WTC11 (cell line): Measurements from ENCODE around the gene DOCK8. TPM values are rescaled to one million over a fixed set of nuclear protein-coding genes. Genes with fewer than 3 reads are reported as not detected.

Experiments
- ATAC-seq: fragments of 200-7000 bp; cut with Tn5 transposase; 2 replicates; pipeline ENCODE4 v1.10.0; 2021; ENCODE audit warnings: mild to moderate bottlenecking, moderate library complexity
- CTCF ChIA-PET: fragments of 300-600 bp; sonication (Branson Sonifier 250); formaldehyde crosslinking; loops from one replicate; lab custom pipeline; 2021; ENCODE audit warnings: antibody characterized with exemption; lab: Charles Lee
- POLR2A ChIA-PET: fragments of 350-600 bp; sonication (Branson Sonifier 250); formaldehyde crosslinking; loops from one replicate; lab custom pipeline; 2021; ENCODE audit warnings: antibody characterized with exemption; lab: Charles Lee
- DNase-seq: peaks from one replicate; pipeline ENCODE4 v3.0.0; 2021; ENCODE audit warnings: low spot score
- H3K27ac Mint-ChIP-seq: 2 replicates; pipeline ENCODE4 v1.8.0; 2021; ENCODE audit warnings: mixed read lengths
- H3K27me3 Mint-ChIP-seq: 2 replicates; pipeline ENCODE4 v1.8.0; 2021; ENCODE audit warnings: low read depth, mild to moderate bottlenecking, moderate library complexity, mixed read lengths
- H3K36me3 Mint-ChIP-seq: 2 replicates; pipeline ENCODE4 v1.8.0; 2021; ENCODE audit warnings: mixed read lengths
- H3K4me1 Mint-ChIP-seq: 2 replicates; pipeline ENCODE4 v1.8.0; 2022; ENCODE audit warnings: mixed read lengths
- H3K4me3 Mint-ChIP-seq: 2 replicates; pipeline ENCODE4 v1.8.0; 2021; ENCODE audit warnings: mild to moderate bottlenecking, moderate library complexity, mixed read lengths
- H3K9me3 Mint-ChIP-seq: 2 replicates; pipeline ENCODE4 v1.8.0; 2021; ENCODE audit warnings: mixed read lengths
- CBFB ChIP-seq: sonication (generic); formaldehyde crosslinking; IDR thresholded peaks from 2 replicates; pipeline ENCODE4 v1.8.1; 2022; ENCODE audit warnings: mild to moderate bottlenecking, low read depth, missing genetic modification reagents
- HMGA2 ChIP-seq: fragments of 250-450 bp; sonication (Bioruptor Pico); IDR thresholded peaks from 2 replicates; pipeline ENCODE4 v1.4.0; 2021; ENCODE audit warnings: mild to moderate bottlenecking, moderate library complexity
- IRF2 ChIP-seq: sonication (generic); formaldehyde crosslinking; IDR thresholded peaks from 2 replicates; pipeline ENCODE4 v1.8.0; 2022; ENCODE audit warnings: low read depth, missing genetic modification reagents, borderline replicate concordance
- JUN ChIP-seq: sonication (generic); formaldehyde crosslinking; IDR thresholded peaks from 2 replicates; pipeline ENCODE4 v1.8.0; 2023; ENCODE audit warnings: mild to moderate bottlenecking, missing genetic modification reagents
- MXD4 ChIP-seq: fragments of 250-450 bp; sonication (Bioruptor Pico); IDR thresholded peaks from 2 replicates; pipeline ENCODE4 v1.8.0; 2021; ENCODE audit warnings: mild to moderate bottlenecking, moderate library complexity, borderline replicate concordance
- NFATC4 ChIP-seq: fragments of 250-450 bp; sonication (Bioruptor Pico); IDR thresholded peaks from 2 replicates; pipeline ENCODE4 v1.9.0; 2021; ENCODE audit warnings: mild to moderate bottlenecking
- NFE2L1 ChIP-seq: sonication (generic); formaldehyde crosslinking; IDR thresholded peaks from 2 replicates; pipeline ENCODE4 v1.8.1; 2023; ENCODE audit warnings: missing genetic modification reagents
- NFYB ChIP-seq: sonication (generic); formaldehyde crosslinking; conservative IDR thresholded peaks from 2 replicates; pipeline ENCODE4 v1.8.0; 2022; ENCODE audit warnings: low read depth, missing genetic modification reagents
- NR1H2 ChIP-seq: sonication (generic); formaldehyde crosslinking; IDR thresholded peaks from 2 replicates; pipeline ENCODE4 v1.9.0; 2021; ENCODE audit warnings: mild to moderate bottlenecking, moderate library complexity, missing genetic modification reagents
- NR2C2 ChIP-seq: sonication (generic); formaldehyde crosslinking; IDR thresholded peaks from 2 replicates; pipeline ENCODE4 v1.8.0; 2022; ENCODE audit warnings: mild to moderate bottlenecking, missing genetic modification reagents
- NR3C1 ChIP-seq: sonication (generic); formaldehyde crosslinking; conservative IDR thresholded peaks from 2 replicates; pipeline ENCODE4 v1.8.1; 2023; ENCODE audit warnings: low read depth, mild to moderate bottlenecking, missing genetic modification reagents
- PRRX2 ChIP-seq: fragments of 250-450 bp; sonication (Bioruptor Pico); IDR thresholded peaks from 2 replicates; pipeline ENCODE4 v1.8.0; 2021; ENCODE audit warnings: mild to moderate bottlenecking
- RELA ChIP-seq: sonication (generic); formaldehyde crosslinking; IDR thresholded peaks from 2 replicates; pipeline ENCODE4 v1.8.1; 2022; ENCODE audit warnings: missing genetic modification reagents, mild to moderate bottlenecking, borderline replicate concordance
- SMAD4 ChIP-seq: sonication (generic); formaldehyde crosslinking; IDR thresholded peaks from 2 replicates; pipeline ENCODE4 v1.8.0; 2022; ENCODE audit warnings: mild to moderate bottlenecking, missing genetic modification reagents
- TEAD1 ChIP-seq: sonication (generic); formaldehyde crosslinking; IDR thresholded peaks from 2 replicates; pipeline ENCODE4 v1.8.0; 2022; ENCODE audit warnings: mild to moderate bottlenecking, missing genetic modification reagents
- TP53 ChIP-seq: sonication (generic); formaldehyde crosslinking; IDR thresholded peaks from 2 replicates; pipeline ENCODE4 v1.8.1; 2023; ENCODE audit warnings: mild to moderate bottlenecking, missing genetic modification reagents
- ZNF138 ChIP-seq: sonication (generic); formaldehyde crosslinking; conservative IDR thresholded peaks from 2 replicates; pipeline ENCODE4 v1.8.1; 2022; ENCODE audit warnings: mild to moderate bottlenecking, moderate library complexity, missing genetic modification reagents
- ZNF317 ChIP-seq: sonication (generic); formaldehyde crosslinking; IDR thresholded peaks from 2 replicates; pipeline ENCODE4 v1.8.1; 2023; ENCODE audit warnings: low read depth, mild to moderate bottlenecking, moderate library complexity, missing genetic modification reagents, borderline replicate concordance
- ZNF423 ChIP-seq: fragments of 250-450 bp; sonication (Bioruptor Pico); IDR thresholded peaks from 2 replicates; pipeline ENCODE4 v2.1.2; 2022; ENCODE audit warnings: mild to moderate bottlenecking, moderate library complexity
- total RNA-seq: library from RNA; stranded (reverse); gene quantifications from 3 replicates; pipeline ENCODE4 v1.2.3, GENCODE V29; 2021
- TF ChIP-seq, protein P1 (sequence below): fragments of 250-450 bp; sonication (Bioruptor Pico); IDR thresholded peaks from 2 replicates; pipeline ENCODE4 v2.1.2; 2022; ENCODE audit warnings: mild to moderate bottlenecking, moderate library complexity
- TF ChIP-seq, protein P2 (sequence below): sonication (generic); formaldehyde crosslinking; IDR thresholded peaks from 2 replicates; pipeline ENCODE4 v1.8.1; 2023; ENCODE audit warnings: mild to moderate bottlenecking, missing genetic modification reagents, moderate library complexity
- TF ChIP-seq, protein P3 (sequence below): sonication (generic); formaldehyde crosslinking; IDR thresholded peaks from 2 replicates; pipeline ENCODE4 v1.8.1; 2022; ENCODE audit warnings: mild to moderate bottlenecking, moderate library complexity, missing genetic modification reagents
- TF ChIP-seq, protein P4 (sequence below): sonication (generic); formaldehyde crosslinking; IDR thresholded peaks from 2 replicates; pipeline ENCODE4 v1.8.1; 2022; ENCODE audit warnings: low read depth, missing genetic modification reagents, borderline replicate concordance
- TF ChIP-seq, protein P5 (sequence below): sonication (generic); formaldehyde crosslinking; IDR thresholded peaks from 2 replicates; pipeline ENCODE4 v1.8.1; 2023; ENCODE audit warnings: mild to moderate bottlenecking, missing genetic modification reagents, moderate library complexity

Gene DOCK8
- total RNA-seq, 1 experiment from 2014 or later: 3.2 TPM

DNA sequence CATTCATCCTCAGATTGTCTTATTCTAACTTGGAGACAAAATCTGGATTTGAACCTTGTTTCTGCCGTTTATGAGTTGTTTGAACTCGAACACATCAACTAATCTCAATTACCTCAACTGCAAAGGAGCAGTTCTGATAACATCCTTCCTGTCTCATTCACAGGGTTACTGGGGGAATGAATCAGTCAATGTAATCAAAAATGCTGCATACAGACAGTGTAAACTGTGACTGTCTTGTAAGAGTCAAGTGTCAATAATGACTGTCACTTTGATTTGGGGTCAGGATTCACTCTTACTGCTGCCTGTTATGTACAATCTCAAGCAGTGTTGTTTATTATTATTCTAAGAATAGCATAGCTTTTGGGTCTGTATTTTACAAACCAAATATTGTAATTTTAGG, 273.8 kb downstream of the DOCK8 start:
- ChIA-PET POLR2A (no interaction called here), CTCF (no interaction called here)
- Mint-ChIP-seq H3K9me3 (peaks cover 15% of the 10 kb centered on the region), H3K36me3 (peaks cover 8% of the 10 kb centered on the region), H3K27ac (no peak overlapping the region), H3K27me3 (no peaks in the 10 kb centered on the region; the same call in 1 of the 2 replicates), H3K4me3 (no peak overlapping the region), H3K4me1 (no peaks in the 10 kb centered on the region)
- TF ChIP-seq TP53 (CRISPR knock-in tag): no peak
- TF ChIP-seq CBFB (CRISPR knock-in tag): no peak
- TF ChIP-seq PRRX2: no peak
- no peak for TF ChIP-seq NR2C2 (CRISPR knock-in tag)
- DNase-seq (no peak), ATAC-seq (no peak)

DNA sequence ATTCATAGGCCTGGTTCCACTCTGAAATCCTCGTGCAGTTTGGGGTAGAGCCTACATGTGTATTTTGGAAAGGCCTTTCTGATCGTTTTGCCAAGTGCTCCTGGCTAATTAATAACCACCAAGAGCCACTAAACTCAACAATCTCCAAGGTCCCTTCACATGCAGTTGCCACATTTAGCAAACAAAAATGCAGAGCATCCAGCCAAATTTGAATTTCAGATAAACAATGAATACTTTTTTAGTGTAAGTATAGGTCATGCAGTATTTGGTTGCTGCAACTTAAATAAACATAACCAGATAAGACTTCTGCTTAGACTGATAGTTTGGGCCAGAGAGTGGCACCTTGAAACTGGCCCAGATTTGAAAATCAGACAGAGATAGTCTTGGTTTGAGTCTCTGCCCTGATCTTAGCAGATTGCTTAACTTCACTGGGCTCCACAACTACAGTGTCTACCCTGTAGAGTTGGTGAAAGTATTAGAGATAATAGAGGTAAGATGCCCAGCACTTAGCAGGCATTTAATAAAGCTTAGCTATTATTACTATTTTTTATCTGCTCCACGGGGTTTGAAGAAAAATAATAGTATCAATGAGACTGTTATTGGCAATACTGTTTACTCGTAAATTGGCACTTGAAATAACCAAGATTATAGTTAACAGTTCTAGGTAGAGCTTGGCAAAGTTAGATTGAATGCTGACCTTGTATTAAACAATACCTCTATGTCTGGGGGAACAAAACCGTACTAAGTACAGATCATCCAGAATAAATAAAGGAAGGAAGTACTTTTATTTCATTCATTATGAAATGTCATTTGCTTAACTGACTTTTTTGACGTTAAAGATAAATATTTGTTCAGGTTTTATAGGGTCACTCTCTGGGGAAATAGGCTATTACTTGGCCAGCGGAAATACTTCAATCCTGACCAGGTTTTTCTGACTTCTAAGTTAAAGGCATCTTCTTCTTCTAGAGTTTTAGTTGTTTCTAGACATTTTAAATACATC, 274.8 kb downstream of the DOCK8 start:
- DNase-seq (no peak), ATAC-seq (no peak)
- Mint-ChIP-seq H3K27ac (no peak overlapping the region), H3K4me3 (no peak overlapping the region), H3K9me3 (peaks cover 5% of the 10 kb centered on the region), H3K36me3 (peaks cover 4% of the 10 kb centered on the region), H3K4me1 (no peaks in the 10 kb centered on the region), H3K27me3 (no peaks in the 10 kb centered on the region; the same call in 1 of the 2 replicates)
- TF ChIP-seq NR3C1 (CRISPR knock-in tag): no peak
- TF ChIP-seq TEAD1 (CRISPR knock-in tag): no peak
- TF ChIP-seq JUN (CRISPR knock-in tag): no peak
- no peak for TF ChIP-seq ZNF423
- TF ChIP-seq, protein P1, sequence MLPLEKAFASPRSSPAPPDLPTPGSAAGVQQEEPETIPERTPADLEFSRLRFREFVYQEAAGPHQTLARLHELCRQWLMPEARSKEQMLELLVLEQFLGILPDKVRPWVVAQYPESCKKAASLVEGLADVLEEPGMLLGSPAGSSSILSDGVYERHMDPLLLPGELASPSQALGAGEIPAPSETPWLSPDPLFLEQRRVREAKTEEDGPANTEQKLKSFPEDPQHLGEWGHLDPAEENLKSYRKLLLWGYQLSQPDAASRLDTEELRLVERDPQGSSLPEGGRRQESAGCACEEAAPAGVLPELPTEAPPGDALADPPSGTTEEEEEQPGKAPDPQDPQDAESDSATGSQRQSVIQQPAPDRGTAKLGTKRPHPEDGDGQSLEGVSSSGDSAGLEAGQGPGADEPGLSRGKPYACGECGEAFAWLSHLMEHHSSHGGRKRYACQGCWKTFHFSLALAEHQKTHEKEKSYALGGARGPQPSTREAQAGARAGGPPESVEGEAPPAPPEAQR (CRISPR knock-in tag): no peak
- TF ChIP-seq HMGA2 (CRISPR knock-in tag): no peak
- no peak for TF ChIP-seq ZNF138
- TF ChIP-seq, protein P2, sequence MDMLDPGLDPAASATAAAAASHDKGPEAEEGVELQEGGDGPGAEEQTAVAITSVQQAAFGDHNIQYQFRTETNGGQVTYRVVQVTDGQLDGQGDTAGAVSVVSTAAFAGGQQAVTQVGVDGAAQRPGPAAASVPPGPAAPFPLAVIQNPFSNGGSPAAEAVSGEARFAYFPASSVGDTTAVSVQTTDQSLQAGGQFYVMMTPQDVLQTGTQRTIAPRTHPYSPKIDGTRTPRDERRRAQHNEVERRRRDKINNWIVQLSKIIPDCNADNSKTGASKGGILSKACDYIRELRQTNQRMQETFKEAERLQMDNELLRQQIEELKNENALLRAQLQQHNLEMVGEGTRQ (CRISPR knock-in tag): no peak
- no peak for TF ChIP-seq NR1H2 (CRISPR knock-in tag)
- TF ChIP-seq, protein P3, sequence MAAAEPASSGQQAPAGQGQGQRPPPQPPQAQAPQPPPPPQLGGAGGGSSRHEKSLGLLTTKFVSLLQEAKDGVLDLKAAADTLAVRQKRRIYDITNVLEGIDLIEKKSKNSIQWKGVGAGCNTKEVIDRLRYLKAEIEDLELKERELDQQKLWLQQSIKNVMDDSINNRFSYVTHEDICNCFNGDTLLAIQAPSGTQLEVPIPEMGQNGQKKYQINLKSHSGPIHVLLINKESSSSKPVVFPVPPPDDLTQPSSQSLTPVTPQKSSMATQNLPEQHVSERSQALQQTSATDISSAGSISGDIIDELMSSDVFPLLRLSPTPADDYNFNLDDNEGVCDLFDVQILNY (CRISPR knock-in tag): no peak
- no peak for TF ChIP-seq PRRX2
- TF ChIP-seq ZNF317 (CRISPR knock-in tag): no peak
- TF ChIP-seq SMAD4 (CRISPR knock-in tag): no peak
- TF ChIP-seq MXD4 (CRISPR knock-in tag): no peak
- POLR2A ChIA-PET: no interaction called here
- CTCF ChIA-PET: no interaction called here

DNA sequence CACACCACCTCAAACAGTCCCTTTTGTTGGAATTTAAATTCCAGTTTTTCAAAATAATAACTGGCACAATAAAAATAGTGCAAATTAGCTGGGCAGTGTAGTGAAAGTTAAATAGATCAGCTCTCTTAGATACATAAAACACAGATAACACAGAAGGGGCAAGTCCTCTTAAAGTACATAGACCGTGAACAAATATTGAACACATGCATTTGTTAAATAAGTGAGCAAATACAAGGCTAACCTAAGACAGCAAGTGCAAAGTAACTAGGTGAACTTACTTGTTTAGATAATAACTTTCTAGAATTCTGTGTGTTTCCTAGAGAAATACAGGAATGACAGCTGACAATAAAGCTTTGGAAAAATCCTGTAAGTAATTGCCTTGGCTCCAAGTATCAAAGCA, 280.1 kb downstream of the DOCK8 start:
- Mint-ChIP-seq H3K27ac (no peak overlapping the region), H3K4me1 (no peaks in the 10 kb centered on the region), H3K27me3 (peaks cover 3% of the 10 kb centered on the region; the same call in 1 of the 2 replicates), H3K9me3 (peaks cover 6% of the 10 kb centered on the region), H3K4me3 (no peak overlapping the region), H3K36me3 (no peaks in the 10 kb centered on the region)
- DNase-seq (no peak), ATAC-seq (no peak)
- TF ChIP-seq IRF2: no peak
- TF ChIP-seq ZNF317 (CRISPR knock-in tag): no peak
- TF ChIP-seq NFATC4 (CRISPR knock-in tag): no peak
- TF ChIP-seq, protein P4, sequence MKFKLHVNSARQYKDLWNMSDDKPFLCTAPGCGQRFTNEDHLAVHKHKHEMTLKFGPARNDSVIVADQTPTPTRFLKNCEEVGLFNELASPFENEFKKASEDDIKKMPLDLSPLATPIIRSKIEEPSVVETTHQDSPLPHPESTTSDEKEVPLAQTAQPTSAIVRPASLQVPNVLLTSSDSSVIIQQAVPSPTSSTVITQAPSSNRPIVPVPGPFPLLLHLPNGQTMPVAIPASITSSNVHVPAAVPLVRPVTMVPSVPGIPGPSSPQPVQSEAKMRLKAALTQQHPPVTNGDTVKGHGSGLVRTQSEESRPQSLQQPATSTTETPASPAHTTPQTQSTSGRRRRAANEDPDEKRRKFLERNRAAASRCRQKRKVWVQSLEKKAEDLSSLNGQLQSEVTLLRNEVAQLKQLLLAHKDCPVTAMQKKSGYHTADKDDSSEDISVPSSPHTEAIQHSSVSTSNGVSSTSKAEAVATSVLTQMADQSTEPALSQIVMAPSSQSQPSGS (CRISPR knock-in tag): no peak
- no peak for TF ChIP-seq JUN (CRISPR knock-in tag)
- TF ChIP-seq, protein P5, sequence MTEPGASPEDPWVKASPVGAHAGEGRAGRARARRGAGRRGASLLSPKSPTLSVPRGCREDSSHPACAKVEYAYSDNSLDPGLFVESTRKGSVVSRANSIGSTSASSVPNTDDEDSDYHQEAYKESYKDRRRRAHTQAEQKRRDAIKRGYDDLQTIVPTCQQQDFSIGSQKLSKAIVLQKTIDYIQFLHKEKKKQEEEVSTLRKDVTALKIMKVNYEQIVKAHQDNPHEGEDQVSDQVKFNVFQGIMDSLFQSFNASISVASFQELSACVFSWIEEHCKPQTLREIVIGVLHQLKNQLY: no peak
- no peak for TF ChIP-seq NFYB (CRISPR knock-in tag)
- TF ChIP-seq RELA: no peak
- TF ChIP-seq NFE2L1 (CRISPR knock-in tag): no peak
- CTCF ChIA-PET: no interaction called here
- POLR2A ChIA-PET: no interaction called here
